PFSK-1 (cell line): ENCODE results near the gene CYTIP.

Experiments used
- POLR2AphosphoS5 ChIP-seq: IDR thresholded peaks from 2 replicates; pipeline ENCODE4 v1.6.1; 2012; ENCODE audit warnings: low read depth, mild to moderate bottlenecking, control low read depth, low read length, moderate library complexity
- REST ChIP-seq, 2 experiments: IDR thresholded peaks; 2 replicates each; pipeline versions ENCODE4 v1.6.1 to v1.8.0; 2011 to 2012; ENCODE audit warnings: low read depth in 2 of 2, low read length in 2 of 2, control low read depth in 1 of 2, inconsistent platforms in 1 of 2, mild to moderate bottlenecking in 1 of 2, moderate library complexity in 1 of 2; ENCODE audit not compliant: insufficient read depth in 1 of 2
- SIN3A ChIP-seq: IDR thresholded peaks from 2 replicates; pipeline ENCODE4 v1.6.1; 2012; ENCODE audit warnings: mild to moderate bottlenecking, low read length, moderate library complexity, borderline replicate concordance; ENCODE audit not compliant: insufficient read depth
- TAF1 ChIP-seq: IDR thresholded peaks from 2 replicates; pipeline ENCODE4 v1.6.1; 2012; ENCODE audit warnings: low read length, control low read depth, borderline replicate concordance; ENCODE audit not compliant: insufficient read depth

GRCh38 chr2:157377861-157378260, 66.0 kb downstream of the CYTIP start:
- no peak for TF ChIP-seq POLR2AphosphoS5
- TF ChIP-seq TAF1, result no peak
- TF ChIP-seq SIN3A, result no peak
- TF ChIP-seq REST (IDR thresholded peaks at IDR 0.05; ENCODE audit: insufficient read depth in 1 of 2, low read depth in 2 of 2, low read length in 2 of 2), result no peak
